Mucosa of rectum (tissue), 2 donors: Measurements from ENCODE around the gene GNAI3.
A peak's percentile ranks its signal among the peaks of the same experiment; 100 is the strongest.

Source experiments
- H3K27ac ChIP-seq, 2 donors: one replicate each; pipeline ENCODE4 v1.7.0; 2013; ENCODE audit warnings: inconsistent platforms in 2 of 2, low read depth in 2 of 2, low read length in 2 of 2
- H3K27me3 ChIP-seq, 2 donors: one replicate each; pipeline ENCODE4 v1.7.0; 2013; ENCODE audit warnings: low read length in 2 of 2; ENCODE audit not compliant: control insufficient read depth in 2 of 2, insufficient read depth in 2 of 2
- H3K36me3 ChIP-seq, 2 donors: one replicate each; pipeline ENCODE4 v1.7.0; 2013; ENCODE audit warnings: low read length in 2 of 2; ENCODE audit not compliant: control insufficient read depth in 2 of 2, insufficient read depth in 2 of 2
- H3K4me1 ChIP-seq, 2 donors: one replicate each; pipeline ENCODE4 v1.7.0; 2013; ENCODE audit warnings: low read length in 2 of 2, mild to moderate bottlenecking in 1 of 2; ENCODE audit not compliant: control insufficient read depth in 2 of 2, insufficient read depth in 2 of 2
- H3K4me3 ChIP-seq, 2 donors: one replicate each; pipeline ENCODE4 v1.7.0; 2013; ENCODE audit warnings: low read length in 2 of 2
- H3K9ac ChIP-seq, 2 donors: one replicate each; pipeline ENCODE4 v1.7.0; 2013; ENCODE audit warnings: low read length in 2 of 2, low read depth in 1 of 2, mild to moderate bottlenecking in 1 of 2
- H3K9me3 ChIP-seq, 2 donors: one replicate each; pipeline ENCODE4 v1.7.0; 2013; ENCODE audit warnings: low read length in 2 of 2; ENCODE audit not compliant: control insufficient read depth in 2 of 2
- donor health status: healthy.
- donor health status: Normal muscosa, but diverticular disease.

GNAI3 gene

GRCh38 chr1:109613361-109614147 lies 65.1 kb downstream of the GNAI3 start:
- peaks cover under 1 to 3% of the 10 kb centered on the region in 2 donors for H3K4me1 ChIP-seq
- no peak overlapping the region for H3K27ac ChIP-seq
- H3K9me3 ChIP-seq = no peaks in the 10 kb centered on the region

GRCh38 chr1:109615879-109616278 lies 67.5 kb downstream of the GNAI3 start:
- Histone ChIP-seq H3K27ac (peak overlapping the region in 1 of 2 donors; percentile 39), H3K4me3 (no peak overlapping the region), H3K27me3 (no peaks in the 10 kb centered on the region), H3K9ac (no peak overlapping the region), H3K4me1 (peaks cover 14 to 15% of the 10 kb centered on the region in 2 donors), H3K36me3 (no peaks in the 10 kb centered on the region), H3K9me3 (no peaks in the 10 kb centered on the region)

More at GRCh38 chr1:109613361-109614147, 65.1 kb downstream of the GNAI3 start:
- no peaks in the 10 kb centered on the region for H3K27me3 ChIP-seq
- H3K9ac ChIP-seq = no peak overlapping the region
- no peak overlapping the region for H3K4me3 ChIP-seq
- no peaks in the 10 kb centered on the region for H3K36me3 ChIP-seq

GRCh38 chr1:109616391-109616790 lies 68.0 kb downstream of the GNAI3 start:
- H3K9ac ChIP-seq = no peak overlapping the region
- peaks cover 14 to 19% of the 10 kb centered on the region in 2 donors for H3K4me1 ChIP-seq
- H3K27ac ChIP-seq = peak overlapping the region; percentile 15 to 39
- no peaks in the 10 kb centered on the region for H3K27me3 ChIP-seq
- no peak overlapping the region for H3K4me3 ChIP-seq
- no peaks in the 10 kb centered on the region for H3K36me3 ChIP-seq
- no peaks in the 10 kb centered on the region for H3K9me3 ChIP-seq

GRCh38 chr1:109617291-109617801 lies 68.9 kb downstream of the GNAI3 start:
- H3K9ac ChIP-seq = no peak overlapping the region
- H3K9me3 ChIP-seq = no peaks in the 10 kb centered on the region
- H3K4me3 ChIP-seq = no peak overlapping the region
- no peaks in the 10 kb centered on the region for H3K27me3 ChIP-seq
- H3K27ac ChIP-seq = peak overlapping the region in 1 of 2 donors; percentile 39
- H3K4me1 ChIP-seq = peaks cover 16 to 28% of the 10 kb centered on the region in 2 donors
- H3K36me3 ChIP-seq = no peaks in the 10 kb centered on the region

- Histone ChIP-seq H3K36me3 (no peaks in the 10 kb centered on the region), H3K9ac (peak overlapping the region; percentile 3 to 86), H3K27me3 (no peaks in the 10 kb centered on the region), H3K4me1 (peaks cover 27 to 35% of the 10 kb centered on the region in 2 donors), H3K9me3 (no peaks in the 10 kb centered on the region), H3K4me3 (peak overlapping the region; percentile 82 to 94), H3K27ac (peak overlapping the region; percentile 80 to 85)
Measured at GRCh38 chr1:109618661-109619575, 70.5 kb downstream of the GNAI3 start.

- Histone ChIP-seq H3K4me3 (peak within 1 kb of the TSS; percentile 82 to 94), H3K9ac (peak within 1 kb of the TSS; percentile 86 to 89), H3K27ac (peak within 1 kb of the TSS; percentile 80 to 85), H3K4me1 (peaks cover 27 to 35% of the 10 kb centered on the region in 2 donors), H3K9me3 (no peaks in the 10 kb centered on the region), H3K27me3 (no peaks in the 10 kb centered on the region), H3K36me3 (no peaks in the 10 kb centered on the region)
Measured at GRCh38 chr1:109619576-109620400, 71.4 kb downstream of the GNAI3 start, which contains the start of the genes AMPD2 and GNAT2. Gene AMPD2 (plus strand): TSS chr1:109619837. CDS start chr1:109621176, 1,339 bp downstream. Gene GNAT2 (minus strand): TSS chr1:109619616. CDS start chr1:109612870, 6,746 bp downstream.

- Histone ChIP-seq H3K27ac (peak overlapping the region; percentile 80 to 85), H3K36me3 (no peaks in the 10 kb centered on the region), H3K27me3 (no peaks in the 10 kb centered on the region), H3K9ac (peak overlapping the region; percentile 86 to 89), H3K9me3 (no peaks in the 10 kb centered on the region), H3K4me1 (peaks cover 27 to 35% of the 10 kb centered on the region in 2 donors), H3K4me3 (peak overlapping the region; percentile 82 to 94)
Measured at GRCh38 chr1:109620401-109620791, 72.0 kb downstream of the GNAI3 start.

GRCh38 chr1:109620841-109621286 lies 72.4 kb downstream of the GNAI3 start:
- Histone ChIP-seq H3K4me3 (peak overlapping the region; percentile 82 to 94), H3K27ac (peak overlapping the region; percentile 80 to 85), H3K9me3 (no peaks in the 10 kb centered on the region), H3K27me3 (no peaks in the 10 kb centered on the region), H3K36me3 (no peaks in the 10 kb centered on the region), H3K9ac (peak overlapping the region; percentile 86 to 89), H3K4me1 (peaks cover 27 to 35% of the 10 kb centered on the region in 2 donors)
